ENCODE measurements around the gene PDCD1LG2. TPM values are rescaled to one million over a fixed set of nuclear protein-coding genes. Genes with fewer than 3 reads are reported as not detected.
A peak's percentile ranks its signal among the peaks of the same experiment; 100 is the strongest.
"Not testable (repeated sequence)": the region's sequence is repeated elsewhere in the genome, so short reads cannot be mapped to it uniquely, and the experiment has no call there.

Gene PDCD1LG2
- total RNA-seq, 1 donor from 2014 or later, result 27.1 TPM

DNA sequence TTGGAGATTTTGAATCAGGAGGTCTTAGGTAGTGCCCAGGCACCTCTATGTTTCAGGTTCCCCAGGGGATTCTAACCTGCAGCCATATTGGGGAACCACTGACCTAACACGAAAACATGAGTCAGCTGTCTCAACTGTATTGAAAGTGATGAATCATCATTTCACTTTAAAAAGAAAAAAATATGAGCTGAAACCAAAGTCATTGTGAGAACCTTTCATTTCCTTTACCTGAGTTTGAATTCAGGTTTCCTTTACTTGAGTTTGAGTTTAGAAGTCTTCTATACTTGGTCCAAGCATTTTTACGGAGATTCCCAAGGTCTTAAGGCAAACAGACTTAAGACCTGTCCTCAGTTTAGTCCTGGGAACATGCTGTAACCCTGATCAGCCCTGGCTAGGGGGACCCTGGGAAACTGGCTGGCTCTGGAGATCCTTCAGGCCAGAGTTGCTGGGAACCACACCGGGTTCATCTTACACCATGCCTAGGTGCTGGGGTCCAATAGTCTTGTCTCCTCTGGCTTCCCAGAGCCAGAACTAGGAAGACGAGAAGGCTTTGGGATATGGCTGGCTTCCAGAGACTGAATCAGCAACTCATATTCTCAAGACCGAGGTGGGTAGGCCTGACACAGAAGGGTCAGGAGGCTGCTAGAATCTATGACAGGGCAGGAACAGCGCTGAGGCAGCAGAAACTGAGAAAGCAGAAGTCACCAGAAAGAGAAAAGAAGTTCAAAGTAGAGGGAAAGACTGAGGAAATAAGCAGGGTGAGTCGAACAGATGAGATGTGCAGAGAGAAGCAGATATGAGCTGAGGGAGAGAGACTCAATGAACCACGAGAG is 16.4 kb upstream of the PDCD1LG2 start:
- no peak for DNase-seq (ENCODE audit: low read depth, low spot score)

DNA sequence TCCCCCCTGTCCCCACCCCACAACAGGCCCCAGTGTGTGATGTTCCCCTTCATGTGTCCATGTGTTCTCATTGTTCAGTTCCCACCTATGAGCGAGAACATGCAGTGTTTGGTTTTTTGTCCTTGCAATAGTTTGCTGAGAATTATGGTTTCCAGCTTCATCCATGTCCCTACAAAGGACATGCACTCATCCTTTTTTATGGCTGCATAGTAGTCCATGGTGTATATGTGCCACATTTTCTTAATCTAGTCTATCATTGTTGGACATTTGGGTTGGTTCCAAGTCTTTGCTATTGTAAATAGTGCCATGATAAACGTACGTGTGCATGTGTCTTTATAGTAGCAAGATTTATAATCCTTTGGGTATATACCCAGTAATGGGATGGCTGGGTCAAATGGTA is 15.6 kb upstream of the PDCD1LG2 start:
- DNase-seq (ENCODE audit: low read depth, low spot score), result not testable (repeated sequence)

DNA sequence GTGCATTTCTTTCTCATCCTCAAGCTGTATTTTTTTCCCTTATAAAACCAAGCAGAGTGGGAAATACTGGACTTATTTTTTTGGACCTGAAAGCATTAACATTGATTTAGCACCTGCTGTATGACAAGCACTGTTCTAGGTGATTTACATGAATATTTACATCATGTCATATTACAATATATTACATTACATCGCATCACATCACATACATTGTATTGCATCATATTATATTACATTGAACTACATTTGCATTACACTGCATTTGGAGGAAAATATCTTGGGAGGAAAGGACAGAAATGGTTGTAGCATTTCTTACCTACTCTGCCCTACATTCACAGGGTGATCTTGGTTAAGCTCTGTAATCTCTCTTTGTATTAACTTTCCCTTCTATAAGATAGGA is 11.2 kb upstream of the PDCD1LG2 start:
- no peak for DNase-seq (ENCODE audit: low read depth, low spot score)

DNA sequence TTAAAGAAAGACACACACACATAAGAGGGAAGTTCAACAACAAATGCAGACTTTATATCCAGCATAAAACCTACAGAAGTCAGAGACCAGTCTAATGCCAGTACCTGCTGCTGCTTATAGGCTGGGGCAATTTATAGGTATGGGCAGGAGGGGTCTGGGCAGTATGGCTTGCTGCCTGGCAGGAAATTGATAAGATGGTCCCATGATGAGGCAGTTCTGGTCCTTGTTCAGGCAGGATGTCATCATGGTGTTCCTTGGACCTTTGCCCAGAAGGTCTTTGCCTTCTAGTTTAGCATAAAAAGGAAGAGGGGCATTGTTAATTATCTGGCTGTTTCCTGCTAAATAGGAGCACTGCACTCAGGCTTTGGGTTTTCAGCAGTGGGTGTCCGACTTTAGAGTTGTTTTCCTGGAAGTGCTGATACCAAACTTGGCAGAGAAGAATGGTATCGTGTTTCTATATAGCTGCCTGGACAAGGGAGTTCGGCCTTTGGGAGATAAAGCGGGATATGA is 10.4 kb upstream of the PDCD1LG2 start:
- peak; percentile 97 for DNase-seq (ENCODE audit: low read depth, low spot score)

GRCh38 chr9:5500441-5501235 is 9.7 kb upstream of the PDCD1LG2 start:
- no peak for DNase-seq (ENCODE audit: low read depth, low spot score)

DNA sequence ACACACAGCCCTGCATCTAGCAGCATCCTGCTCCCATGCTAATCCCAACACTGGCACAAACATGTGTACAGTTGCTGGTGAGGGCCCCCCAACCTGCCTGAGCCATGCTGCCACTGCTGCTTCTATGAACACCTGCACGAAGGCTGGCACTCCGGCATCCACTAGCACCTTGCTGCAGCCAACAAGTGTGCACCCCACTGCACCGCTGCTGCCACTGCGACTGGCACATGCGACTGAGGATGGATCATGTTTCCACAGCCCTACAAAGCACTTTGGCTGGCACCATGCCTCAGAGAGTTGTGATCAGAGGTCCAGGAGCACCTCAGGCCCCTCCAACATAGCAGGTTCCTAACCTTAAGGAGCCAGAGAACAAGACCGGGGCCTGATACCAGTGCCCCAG is 7.8 kb upstream of the PDCD1LG2 start:
- DNase-seq (ENCODE audit: low read depth, low spot score), result no peak

GRCh38 chr9:5509573-5509972 is 758 bp upstream of the PDCD1LG2 start:
- DNase-seq (ENCODE audit: low read depth, low spot score), result peak; percentile 96

GRCh38 chr9:5510989-5511388 is 658 bp downstream of the PDCD1LG2 start:
- no peak for DNase-seq (ENCODE audit: low read depth, low spot score)

DNA sequence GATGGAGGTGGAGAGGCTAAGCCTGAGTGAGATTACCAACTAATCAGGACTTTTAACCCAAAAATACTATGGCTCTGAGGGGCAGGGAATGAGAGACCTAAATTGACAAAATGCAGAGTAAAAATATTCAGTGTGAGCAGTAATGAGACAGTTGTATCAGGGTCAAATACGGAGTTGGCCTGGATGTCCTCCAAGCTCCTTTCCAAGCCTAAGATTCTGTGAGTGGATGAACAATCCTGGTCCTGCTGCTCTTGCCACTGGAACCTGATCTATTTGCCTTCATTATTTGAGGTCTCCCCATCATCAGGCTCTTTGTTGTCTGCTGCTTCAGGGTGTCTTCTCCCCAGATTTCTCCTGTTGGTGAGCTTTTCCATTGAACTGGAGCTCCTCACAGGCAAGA is 1.1 kb downstream of the PDCD1LG2 start:
- DNase-seq (ENCODE audit: low read depth, low spot score), result no peak

DNA sequence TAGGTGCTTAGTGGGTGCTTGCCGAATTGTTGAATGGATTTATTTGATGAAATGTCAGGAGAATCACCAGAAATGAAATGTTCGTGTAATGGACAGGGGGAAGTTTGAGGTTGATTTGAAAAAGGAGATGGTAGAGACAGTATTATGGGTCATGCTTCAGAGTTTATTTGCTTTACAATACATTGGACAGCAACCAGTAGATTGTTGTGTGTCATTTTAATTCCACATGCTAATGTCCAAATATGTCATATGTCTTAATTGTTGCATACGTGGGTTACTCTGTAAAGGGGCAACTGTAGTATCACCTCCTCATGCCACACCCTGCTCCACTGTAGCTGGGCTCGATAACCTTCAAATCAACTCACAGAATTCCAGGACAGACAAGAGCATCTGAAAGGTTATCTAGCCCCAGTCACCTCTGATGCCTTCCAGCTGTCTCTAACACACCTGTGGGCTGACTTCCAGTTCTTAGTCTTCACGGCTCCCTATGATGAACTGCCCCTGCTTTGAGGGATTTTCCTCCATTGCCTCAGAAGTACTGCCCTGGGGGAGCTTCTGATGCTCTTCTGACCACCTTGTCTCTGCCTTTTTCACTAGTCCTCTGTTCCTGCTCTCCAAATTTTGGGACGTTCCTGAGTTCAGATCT is 1.7 kb downstream of the PDCD1LG2 start:
- DNase-seq (ENCODE audit: low read depth, low spot score), result no peak

DNA sequence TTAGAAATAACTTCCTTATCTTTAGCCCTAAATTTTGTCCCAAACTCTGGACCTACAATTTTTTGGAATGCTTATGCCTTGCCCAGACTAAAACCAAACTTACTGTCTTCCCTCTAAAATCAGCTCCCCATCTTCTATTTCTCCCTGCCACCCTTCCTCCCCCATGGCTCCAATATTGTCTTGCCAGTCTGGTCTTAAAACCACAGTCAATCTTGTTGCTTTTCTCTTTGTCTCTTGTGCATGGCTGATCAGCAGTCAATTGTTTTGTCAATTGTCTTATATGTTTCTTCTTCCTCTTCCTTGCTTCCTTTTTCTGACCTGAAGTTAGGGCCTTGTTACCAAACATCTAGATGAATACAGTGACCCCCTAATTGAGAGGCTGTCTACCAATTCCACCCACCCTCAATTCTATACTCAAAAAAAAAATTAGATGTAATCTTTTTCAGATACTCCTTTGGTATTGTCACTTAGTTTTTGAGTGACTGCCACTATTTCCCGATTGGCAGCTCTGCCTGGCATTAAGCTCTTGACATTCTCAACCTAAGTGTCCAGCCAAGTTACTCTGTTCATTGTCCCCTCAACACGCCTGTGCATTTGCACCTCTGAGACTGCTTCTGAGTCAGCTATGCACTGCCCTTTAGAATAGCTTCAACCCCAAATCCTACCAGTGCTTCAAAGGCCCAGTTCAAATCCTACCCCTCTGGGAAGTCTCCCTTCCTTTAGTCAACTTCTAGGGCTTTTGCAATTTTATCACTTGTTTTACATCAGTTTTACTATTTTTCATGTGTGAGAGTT is 2.5 kb downstream of the PDCD1LG2 start:
- DNase-seq (ENCODE audit: low read depth, low spot score), result no peak

DNA sequence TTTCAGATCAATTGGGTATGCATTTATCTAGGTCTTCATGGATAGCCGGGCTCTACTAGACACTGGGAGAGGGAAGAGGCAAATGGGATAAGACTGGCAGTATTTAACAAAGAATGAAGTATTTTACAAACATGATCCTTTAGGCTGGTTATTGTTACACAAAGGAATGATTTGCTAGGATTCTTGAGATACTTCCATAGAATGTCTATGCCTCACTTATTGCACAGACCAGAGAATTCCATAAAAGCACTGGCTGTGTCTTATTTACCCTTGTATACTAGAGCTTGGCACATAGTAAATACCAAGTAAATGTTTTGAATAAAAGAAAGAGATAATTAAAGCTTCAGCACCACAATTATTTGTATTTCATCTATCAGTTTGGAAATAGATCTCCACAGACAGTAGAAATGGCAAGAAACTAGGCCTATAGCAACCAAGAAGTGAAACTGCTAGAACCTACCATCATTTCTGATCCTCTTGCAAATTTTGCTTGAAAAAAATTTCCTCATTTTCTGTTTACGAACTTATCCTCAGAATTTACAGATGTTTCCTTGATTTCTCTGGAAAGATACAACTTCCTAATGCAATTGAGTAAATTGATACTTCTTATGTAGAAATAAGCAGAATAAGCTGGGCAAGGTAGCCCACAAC is 3.8 kb downstream of the PDCD1LG2 start:
- DNase-seq (ENCODE audit: low read depth, low spot score), result no peak

DNA sequence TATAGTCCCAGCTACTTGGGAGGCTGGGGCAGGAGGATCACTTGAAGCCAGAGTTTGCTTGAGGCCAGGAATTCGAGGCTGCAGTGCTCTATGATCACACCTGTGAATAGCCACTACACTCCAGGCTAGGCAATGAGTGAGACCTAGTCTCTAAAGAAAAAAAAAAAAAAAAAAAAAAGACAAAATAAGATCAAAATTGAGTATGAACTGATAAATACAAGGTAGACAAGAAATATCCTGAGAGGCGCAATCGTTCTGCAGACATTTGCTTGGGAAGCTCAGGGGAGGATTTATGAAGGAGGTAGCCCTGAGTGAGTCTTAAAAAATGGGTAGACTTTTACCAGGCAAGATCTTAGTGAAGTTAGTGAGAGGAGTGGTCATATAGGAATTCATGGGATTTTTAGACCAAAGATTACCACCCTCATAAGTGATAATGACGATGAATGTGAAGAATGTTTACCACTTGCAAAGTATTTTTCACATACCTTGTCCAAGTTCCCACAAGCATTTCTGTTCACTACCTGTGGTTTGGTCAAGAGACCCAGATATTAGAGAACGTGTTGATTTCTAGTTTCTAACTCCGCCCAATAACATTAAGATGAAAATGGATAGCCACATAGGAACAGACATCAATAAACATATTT is 4.4 kb downstream of the PDCD1LG2 start:
- no peak for DNase-seq (ENCODE audit: low read depth, low spot score)

GRCh38 chr9:5515261-5515650 is 4.9 kb downstream of the PDCD1LG2 start:
- DNase-seq (ENCODE audit: low read depth, low spot score), result no peak

- DNase-seq (ENCODE audit: low read depth, low spot score), result no peak
These were observed 6.3 kb downstream of the PDCD1LG2 start for GRCh38 chr9:5516453-5517220.

- no peak for DNase-seq (ENCODE audit: low read depth, low spot score)
These were observed 8.0 kb downstream of the PDCD1LG2 start for GRCh38 chr9:5518171-5518936.

- no peak for DNase-seq (ENCODE audit: low read depth, low spot score)
These were observed 8.6 kb downstream of the PDCD1LG2 start for GRCh38 chr9:5518937-5519319.

- no peak for DNase-seq (ENCODE audit: low read depth, low spot score)
These were observed 13.8 kb downstream of the PDCD1LG2 start for GRCh38 chr9:5524090-5524489.

Measured in pulmonary artery endothelial cell (primary cell).